Measurements from ENCODE around the gene CHRM5.
"Not testable (repeated sequence)": the region's sequence is repeated elsewhere in the genome, so short reads cannot be mapped to it uniquely, and the experiment has no call there.

Gene CHRM5

DNA sequence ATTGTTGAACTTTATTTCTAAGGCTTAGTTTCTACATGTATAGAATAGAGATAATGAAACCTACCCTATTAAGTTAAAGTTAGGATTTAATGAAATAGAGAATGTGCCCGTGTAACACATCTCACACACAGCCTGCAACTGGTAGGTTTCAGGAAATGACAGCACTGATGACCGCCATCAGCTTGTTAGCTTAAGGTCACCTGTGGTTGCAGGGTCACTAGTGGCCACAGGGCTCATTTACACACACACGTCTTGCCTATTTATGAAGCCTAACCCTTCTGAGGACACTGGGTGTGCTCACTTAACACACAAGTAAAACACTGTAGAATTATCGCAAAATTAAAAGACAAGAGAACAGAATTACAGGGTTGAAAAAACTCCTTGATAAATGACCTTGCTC lies 20.1 kb downstream of the CHRM5 start:
- DNase-seq = no peak

DNA sequence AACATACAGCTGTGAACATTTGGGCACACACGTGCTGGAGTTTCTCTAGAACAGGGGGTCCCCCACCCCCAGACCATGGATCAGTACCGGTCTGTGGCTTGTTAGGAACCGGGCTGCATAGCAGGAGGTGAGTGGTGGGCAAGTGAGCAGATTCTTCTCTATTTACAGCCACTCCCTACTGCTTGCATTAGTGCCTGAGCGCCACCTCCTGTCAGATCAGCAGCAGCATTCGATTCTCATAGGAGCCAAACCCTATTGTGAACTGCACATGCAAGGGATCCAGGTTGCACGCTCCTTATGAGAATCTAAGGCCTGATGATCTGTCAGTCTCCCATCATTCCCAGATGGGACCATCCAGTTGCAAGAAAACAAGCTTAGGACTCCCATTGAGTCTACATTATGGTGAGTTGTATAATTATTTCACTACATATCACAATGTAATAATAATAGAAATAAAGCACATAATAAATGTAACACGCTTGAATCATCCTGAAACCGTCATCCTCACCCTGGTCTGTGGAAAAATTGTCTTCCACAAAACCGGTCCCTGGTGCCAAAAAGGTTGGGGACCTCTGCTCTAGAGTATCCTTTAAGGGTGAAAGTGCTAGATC lies 25.8 kb downstream of the CHRM5 start:
- DNase-seq = no peak

DNA sequence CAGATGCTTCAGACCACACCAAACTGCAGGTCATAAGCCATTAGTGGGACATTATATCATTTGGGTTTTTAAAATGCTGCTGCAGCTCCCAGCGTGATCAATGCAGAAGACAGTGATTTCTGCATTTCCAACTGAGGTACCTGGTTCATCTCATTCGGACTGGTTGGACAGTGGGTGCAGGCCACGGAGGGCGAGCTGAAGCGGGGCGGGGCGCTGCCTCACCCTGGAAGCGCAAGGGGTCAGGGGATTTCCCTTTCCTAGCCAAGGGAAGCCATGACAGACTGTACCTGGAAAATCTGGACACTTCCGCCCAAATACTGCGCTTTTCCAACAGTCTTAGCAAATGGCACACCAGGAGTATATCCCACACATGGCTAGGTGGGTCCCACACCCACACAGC lies 27.4 kb downstream of the CHRM5 start:
- not testable (repeated sequence) for DNase-seq

DNA sequence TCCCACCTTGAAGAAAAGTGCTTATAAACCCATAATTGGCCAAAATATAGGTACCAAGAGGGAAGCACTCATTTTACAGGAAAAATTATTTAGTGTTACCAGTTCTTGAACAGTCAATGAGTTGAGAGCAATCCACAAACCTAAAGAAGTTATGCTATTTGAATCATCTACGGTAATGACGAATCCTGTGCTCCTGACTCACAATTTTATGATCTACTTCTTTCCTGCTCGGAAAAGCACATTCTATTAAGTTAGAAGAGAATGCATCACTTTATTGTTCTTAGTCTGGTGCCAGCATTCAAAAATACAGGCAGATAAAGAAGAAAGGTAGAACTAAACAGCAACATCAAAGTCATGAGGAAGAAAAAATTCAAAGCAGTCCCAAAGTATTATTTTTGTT lies 33.2 kb downstream of the CHRM5 start:
- DNase-seq = no peak

DNA sequence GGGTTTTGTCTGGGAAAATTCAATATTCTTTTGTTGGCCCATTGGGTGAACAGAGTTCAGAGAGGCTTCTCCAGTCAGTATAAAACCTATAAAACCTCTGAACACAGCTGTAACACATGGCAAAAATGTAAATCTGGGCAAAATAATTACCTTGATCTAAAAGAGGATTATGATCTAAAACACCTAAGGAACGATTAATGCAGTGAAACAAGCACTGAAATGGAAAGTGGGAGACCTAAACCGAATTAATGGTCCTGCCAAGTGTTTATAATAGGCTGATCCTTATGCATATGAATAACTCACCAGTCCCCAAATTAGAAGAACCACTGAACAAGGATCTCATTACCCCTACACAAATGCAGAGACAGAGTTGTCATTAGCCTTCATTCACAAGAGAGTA lies 38.1 kb downstream of the CHRM5 start:
- no peak for DNase-seq

DNA sequence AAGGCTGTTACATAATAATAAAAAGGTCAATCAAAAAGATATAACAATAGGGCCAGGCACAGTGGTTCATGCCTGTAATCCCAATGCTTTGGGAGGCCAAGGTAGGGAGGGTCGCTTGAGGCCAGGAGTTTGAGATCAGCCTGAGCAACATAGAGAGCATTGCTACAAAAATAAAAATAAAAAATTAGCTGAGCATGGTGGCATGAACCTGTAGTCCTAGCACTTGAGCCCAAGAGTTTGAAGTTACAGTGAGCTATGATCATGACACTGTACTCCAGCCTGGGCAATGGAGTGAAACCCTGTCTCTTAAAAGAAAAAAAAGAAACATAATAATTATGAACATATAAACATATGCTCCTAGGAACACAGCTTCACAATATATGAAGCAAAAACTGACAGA lies 41.4 kb downstream of the CHRM5 start:
- DNase-seq = no peak

DNA sequence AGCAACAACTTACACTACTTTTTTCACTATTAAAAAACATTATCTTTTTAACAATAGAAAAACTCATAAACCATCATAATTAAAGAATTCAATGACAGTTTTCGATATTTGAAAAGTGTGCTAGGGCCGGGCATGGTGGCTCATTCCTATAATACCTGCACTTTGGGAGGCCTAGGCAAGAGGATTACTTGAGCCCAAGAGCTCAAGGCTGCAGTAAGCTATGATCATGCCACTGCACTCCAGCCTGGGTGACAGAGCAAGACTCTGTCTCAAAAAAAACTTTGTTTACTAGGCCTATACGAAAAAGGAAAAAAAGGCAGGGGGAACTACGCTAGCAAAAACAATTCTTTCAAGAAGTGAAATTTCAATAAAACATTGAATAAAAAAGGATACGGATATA lies 42.6 kb downstream of the CHRM5 start:
- DNase-seq = no peak

DNA sequence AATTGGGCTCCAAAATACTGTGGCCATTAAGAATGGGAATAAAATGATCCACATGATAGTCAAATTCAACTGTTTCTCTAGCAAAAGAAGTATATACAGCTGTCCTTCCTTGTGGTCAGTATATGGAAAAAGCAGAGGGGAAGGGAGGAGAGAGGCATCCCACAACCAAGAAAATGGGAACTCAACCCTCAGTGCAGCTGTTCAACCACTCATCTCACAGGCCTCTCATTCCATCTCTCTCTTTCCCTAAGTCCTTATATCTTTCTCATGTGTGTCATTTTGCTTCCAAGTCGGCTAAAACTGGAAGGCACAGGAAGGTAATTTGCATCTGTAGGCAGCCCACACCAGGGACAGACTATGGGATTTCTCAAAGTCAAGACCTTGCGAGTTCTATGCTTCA lies 43.2 kb downstream of the CHRM5 start:
- no peak for DNase-seq

DNA sequence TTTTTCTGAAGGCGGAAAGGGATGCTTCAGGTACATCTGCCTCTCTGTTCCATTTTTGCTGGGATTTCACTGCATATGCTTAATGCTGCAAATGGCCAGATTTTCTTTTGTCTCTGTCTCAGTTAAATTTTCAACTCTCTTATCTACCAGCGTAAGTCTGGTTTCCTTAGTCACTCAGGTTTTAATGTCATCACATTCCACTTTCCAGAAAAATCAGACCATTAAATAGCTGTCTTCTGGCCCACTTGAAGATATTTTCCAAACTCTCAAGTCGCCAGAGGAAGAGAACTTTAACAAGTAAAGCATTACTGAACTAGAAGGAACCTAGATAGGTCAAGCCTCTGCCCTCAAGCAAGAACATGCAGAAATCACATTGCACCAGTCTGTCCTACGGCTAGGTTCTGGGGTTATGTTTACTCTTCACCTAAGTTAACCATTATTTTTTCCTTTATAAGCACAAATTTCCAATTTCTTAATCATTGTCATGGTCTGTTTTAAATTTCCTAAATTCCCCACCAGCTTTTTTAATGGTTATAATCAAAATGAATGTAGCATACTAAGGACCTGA lies 44.2 kb downstream of the CHRM5 start:
- no peak for DNase-seq

DNA sequence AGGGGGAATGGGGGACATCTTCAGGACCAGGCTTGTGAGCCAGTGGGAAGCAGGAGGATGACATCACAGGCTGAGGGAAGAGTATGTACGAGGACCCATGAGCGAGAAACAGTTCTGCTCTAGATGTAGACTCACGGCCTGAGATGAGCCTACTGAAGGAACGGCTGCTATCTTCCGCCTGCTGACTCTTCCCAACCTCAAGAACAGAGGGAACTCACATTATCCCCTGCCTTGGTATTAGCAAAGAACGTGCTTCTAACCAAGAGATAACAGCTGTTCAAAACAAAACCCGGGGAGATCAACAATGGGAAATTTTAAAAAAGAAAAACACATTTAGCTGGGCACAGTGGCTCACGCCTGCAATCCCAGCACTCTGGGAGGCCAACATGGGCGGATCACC lies 45.4 kb downstream of the CHRM5 start:
- no peak for DNase-seq

DNA sequence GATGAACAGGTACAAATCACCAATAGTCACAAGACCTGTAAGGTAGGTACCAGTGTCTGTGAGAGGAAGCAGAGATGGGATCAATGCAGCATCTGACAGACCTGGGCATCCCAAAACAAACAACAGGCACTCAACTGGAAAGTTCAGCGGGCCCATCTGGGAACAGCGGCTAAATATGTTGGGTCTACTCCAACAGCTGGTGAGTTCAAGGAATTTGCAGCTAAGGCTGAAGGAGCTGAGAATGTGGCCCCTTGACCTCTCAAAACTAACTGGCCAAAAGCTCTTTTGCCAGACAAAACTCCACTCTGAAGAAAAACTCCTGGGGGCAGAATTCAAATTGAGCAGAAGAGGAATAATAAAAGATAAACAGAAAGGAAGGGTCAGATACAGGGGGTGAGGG lies 46.3 kb downstream of the CHRM5 start:
- no peak for DNase-seq

DNA sequence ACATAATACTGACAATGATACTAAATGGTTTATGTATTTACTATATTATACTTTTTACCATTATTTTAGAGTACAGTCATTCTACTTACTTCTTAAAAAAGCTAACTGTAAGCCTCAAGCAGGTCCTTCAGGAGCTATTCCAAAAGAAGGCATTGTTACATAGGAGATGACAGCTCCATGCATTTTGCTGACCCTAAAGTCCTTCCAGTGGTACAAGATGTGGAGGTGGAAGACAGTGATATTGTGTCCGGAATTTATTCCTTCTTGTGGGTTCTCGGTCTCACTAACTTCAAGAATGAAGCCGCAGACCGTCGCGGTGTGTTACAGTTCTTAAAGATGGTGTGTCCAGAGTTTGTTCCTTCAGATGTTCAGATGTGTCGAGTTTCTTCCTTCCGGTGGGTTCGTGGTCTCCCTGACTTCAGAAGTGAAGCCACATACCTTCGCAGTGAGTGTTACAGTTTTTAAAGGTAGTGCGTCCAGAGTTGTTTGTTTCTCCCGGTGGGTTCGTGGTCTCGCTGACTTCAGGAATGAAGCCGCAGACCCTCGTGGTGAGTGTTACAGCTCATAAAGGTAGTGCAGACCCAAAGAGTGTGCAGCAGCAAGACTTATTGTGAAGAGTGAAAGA lies 49.8 kb downstream of the CHRM5 start:
- DNase-seq = no peak

DNA sequence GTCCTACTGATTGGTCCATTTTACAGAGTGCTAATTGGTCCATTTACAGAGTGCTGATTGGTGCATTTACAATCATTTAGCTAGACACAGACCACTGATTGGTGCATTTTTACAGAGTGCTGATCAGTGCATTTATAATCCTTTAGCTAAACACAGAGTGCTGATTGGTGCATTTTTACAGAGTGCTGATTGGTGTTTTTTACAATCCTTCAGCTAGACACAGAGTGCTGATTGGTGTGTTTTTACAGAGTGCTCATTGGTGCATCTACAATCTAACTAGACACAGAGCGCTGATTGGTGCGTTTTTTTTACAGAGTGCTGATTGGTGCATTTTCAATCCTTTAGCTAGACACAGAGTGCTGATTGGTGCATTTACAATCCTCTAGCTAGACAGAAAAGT lies 50.4 kb downstream of the CHRM5 start:
- not testable (repeated sequence) for DNase-seq

DNA sequence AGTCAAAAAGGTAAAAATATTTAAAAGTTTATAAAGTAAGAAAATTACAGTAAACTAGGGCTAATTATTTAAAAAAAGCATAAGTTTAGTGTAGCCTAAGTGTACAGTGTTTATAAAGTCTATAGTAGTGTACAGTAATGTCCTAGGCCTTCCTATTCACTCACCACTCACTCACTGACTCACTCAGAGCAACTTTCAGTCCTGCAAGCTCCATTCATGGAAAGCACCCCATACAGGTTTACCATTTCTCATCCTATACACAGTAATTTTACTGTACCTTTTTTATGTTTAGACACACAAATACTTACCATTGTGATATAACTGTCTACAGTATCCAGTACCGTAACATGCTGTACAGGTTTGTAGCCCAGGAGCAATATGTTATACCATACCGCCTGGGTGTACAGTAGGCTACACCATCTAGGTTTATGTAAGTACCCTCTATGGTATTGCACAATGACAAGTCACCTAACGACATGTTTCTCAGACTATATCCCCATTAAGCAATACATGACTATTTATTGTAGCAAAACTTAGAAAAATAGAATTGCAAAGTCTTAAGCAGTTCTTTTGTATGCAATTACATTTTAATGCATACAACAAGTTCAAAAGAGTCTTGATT lies 51.2 kb downstream of the CHRM5 start:
- no peak for DNase-seq

DNA sequence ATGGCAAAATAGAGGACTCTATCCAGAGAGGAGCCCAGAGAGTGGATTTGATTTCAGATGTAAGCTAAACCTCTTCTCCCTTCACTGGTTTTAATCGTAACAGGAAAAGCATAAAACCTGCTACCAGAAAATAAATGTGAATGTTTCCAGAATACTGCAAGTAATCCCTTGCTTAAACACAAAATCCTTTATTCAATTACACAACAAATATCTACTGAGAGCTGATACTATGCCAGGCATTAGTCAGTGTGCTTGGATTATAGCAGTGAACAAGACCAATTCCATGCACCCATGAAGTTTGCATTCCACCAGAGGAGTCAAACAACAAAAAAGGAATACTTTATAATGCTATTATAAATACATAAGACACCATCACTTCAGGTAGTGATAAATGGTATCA lies 55.6 kb downstream of the CHRM5 start:
- no peak for DNase-seq

DNA sequence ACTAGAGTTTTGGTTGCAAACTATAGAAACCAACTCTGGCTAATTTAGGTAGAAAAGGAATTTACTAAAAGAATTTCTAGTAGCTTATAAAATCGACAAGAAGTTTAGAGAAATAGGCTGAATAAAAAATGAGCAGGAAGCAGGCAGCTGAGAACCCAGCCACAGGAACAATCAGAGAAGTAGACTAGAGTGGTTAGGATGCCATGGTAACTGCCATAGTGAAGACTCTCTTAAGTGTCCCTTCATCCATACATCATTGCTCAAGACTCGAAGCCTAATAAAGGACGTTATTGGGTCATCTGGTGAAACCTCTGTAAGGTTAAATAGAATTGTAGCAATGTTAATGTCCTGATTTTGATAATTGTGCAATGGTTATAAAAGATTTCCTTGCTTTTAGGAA lies 57.0 kb downstream of the CHRM5 start:
- DNase-seq = no peak

DNA sequence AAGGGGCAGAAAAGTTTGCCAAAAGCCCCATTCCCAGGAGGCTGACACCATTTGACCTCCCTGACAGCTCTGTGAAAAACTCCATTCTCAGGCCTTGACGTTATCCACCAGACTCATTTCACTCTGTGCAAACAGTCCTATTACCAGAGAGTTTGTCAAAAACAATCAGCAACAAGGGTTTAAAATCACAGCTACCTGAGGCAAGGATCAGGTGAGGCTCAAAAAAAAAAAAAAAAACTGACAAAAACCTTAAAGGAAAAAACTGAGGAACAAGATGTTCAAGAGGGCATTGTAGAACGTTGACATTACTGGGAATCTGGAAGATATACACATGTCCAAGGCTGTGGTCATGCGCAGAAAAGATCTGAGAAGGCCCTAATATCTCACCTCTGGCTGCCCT lies 59.3 kb downstream of the CHRM5 start:
- DNase-seq = no peak

DNA sequence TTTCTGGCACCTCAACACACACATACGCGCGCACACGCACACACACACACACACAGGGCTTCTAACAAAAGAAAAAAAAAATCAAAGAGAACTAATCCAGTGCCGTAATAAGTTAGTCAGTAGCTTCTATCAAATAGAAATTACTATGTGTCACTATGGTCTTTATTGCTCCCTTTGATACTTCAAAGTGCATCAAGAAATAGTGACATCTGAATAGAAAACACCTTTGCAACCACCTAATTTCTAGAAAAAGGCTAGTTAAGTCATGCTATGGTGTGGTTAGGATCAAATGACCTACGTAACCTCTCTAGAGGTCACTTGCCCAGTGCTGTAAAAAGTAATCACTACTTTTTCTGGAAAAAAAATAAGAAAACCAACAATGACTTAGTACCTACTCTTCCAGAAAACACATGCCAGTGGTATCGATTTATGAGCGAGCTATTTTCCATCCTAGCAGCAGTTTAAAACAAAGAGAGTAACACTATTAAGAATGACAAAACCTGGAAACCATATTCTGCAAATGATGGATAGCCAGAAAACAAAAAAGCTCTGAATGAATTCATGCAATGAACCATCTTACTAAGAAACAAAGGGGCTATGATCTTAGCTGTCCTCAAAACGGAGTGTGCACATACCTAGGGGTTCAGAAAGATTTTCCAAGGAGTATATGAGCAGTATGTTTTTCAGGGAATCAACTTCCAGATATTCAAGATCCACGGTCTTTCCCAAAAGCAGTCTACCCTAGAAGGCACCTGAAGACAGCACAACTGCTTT lies 63.9 kb downstream of the CHRM5 start:
- no peak for DNase-seq

DNA sequence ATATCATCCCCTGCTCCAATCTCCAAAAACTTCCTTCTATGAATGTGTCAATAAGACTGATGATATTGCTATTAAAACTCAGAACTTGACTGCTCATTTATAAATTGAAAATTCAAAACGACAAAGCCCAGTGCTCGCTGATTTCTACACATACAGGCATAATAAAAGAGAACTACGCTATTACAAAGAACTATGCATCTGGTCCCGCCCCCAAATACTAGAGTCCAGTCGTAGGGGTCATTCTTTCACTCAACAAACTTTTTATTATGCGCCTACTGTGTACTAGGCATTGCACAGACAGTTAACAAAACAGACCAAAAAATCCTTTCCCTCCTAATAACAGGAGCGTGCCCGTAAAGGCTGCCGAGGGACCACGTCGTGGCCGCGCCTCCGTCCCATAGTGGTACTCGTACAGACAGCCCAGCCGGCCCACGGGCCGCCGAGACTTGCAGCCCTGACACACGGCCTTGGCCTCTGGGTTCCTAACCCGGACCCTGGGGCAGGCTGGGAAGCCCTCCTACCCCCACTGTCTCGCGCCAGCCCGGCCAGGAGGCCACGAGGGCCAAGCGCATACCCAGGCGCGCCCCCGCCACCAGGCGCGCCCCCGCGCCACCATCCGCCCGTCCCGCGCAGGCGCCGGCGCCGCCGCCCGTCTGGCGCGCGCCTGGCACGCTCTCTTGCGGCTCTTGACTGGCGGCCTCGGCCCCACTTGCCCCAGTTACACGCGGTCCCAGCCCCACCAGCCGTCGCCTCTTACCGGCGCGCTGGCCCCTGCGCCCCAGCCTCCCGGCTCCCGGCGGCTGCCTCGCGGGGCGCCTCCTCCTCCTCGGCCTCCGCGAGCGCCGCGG lies 70.0 kb downstream of the CHRM5 start:
- DNase-seq = peak; percentile 69

DNA sequence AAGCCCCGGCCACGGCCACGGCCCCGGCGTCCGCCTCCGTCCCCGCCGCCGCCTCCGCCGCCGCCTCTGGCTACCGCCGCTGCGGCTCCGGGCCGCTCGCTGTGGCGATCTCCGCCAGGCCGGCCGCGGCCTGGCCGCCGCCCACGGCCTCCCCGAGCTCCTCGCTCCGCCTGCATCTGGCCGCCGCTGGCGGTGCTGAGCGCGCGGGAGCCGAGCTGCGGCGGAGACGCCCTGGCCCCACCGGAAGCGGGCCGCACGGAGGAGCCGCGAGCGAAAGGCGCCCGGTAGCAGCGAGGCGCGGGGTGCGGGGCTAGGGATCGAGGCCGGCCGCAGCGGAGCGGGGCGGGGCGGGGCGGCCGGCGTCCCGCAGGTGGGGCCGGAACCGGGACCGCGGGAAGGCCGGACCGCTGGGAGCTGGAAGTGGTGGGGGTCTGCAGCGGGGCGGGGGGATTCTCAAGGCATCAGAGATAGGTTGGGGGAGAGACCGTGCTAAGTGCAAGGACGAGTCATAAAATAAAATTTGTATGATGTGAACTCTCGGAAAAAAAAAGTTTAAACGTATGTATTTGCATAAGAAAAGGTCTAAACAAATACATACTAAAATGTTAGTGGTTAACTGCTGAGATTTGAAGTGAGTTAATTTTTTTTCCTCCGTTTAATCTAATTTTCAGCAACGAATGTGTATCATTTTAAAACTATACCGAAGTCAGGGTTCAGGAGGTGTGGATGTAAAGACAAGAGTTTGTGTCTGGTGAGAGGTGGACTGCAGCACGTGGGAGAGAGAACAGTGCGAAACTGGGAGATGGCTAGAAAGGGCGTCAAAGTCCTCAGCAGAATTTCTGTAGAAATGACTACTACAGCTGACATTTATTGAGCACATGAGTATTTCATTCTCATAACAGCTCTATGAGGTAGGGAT lies 70.8 kb downstream of the CHRM5 start, which contains the start of gene AVEN:
Gene AVEN, minus strand, starts transcription at position 334 of the 919 bp plus-strand sequence. Its CDS starts 158 bp downstream, at position 176.
- peak; percentile 49 for DNase-seq

DNA sequence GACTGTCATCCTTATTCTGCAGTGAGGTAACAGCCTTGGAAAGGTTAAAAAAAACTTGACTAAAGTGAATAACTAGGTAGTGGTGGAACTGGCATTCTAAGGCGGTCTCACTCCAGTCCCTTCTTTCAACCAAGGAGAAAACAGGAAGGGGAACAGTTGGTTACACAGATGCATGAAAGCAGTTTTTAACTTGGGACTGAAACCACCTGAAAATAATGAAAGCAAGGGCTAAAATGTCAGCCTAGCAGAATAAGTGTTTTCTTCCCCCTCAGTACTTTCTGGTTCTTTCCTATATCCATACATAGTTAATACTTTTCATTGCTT lies 71.5 kb downstream of the CHRM5 start:
- DNase-seq = no peak

DNA sequence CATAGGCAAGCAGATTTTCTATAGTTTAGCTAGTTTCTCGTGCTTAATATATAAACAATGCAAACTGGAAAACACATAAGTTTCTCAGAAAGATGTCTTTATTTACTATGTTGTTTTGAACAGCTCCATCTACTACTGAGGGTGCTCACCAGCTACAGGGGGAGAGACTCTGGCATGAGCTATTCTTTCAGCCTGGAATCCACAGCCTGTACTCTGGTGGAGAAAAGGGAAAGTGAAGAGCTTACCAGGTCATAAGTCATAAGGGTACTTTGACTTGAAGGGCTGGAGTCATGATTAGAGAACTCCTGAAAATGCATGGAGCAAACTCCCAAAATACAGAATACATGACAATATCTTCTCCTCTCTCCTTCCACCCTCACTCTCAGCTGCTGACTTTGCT lies 75.1 kb downstream of the CHRM5 start:
- DNase-seq = no peak
